Gastroesophageal sphincter (tissue), 4 donors: ENCODE data around the gene TWIST2. TPM values are rescaled to one million over a fixed set of nuclear protein-coding genes. Genes with fewer than 3 reads are reported as not detected.

ENCODE experiments used
- ATAC-seq: fragments of 150-250 bp; one replicate; pipeline ENCODE4 v1.9.1; 2016; ENCODE audit warnings: mild to moderate bottlenecking, moderate library complexity
- H3K27ac ChIP-seq, 4 donors: fragments of 200-600 bp; sonication (generic) in 3 of 4; 1 replicate in 3 of 4; 2 replicates in 1 of 4; pipeline ENCODE4 v1.5.1; 2016 to 2019
- H3K27me3 ChIP-seq: fragments of 200-600 bp; sonication (generic); one replicate; pipeline ENCODE4 v1.5.1; 2019
- H3K36me3 ChIP-seq, 2 donors: fragments of 200-600 bp; sonication (generic); one replicate each; pipeline ENCODE4 v1.5.1; 2019; ENCODE audit warnings: control low read depth in 1 of 2
- H3K4me1 ChIP-seq, 3 donors: fragments of 200-600 bp; sonication (generic); 1 replicate in 2 of 3; 2 replicates in 1 of 3; pipeline ENCODE4 v1.5.1; 2016 to 2019; ENCODE audit warnings: control low read depth in 2 of 3
- H3K4me3 ChIP-seq, 2 donors: fragments of 200-600 bp; sonication (generic); one replicate each; pipeline ENCODE4 v1.5.1; 2019; ENCODE audit warnings: mild to moderate bottlenecking in 1 of 2, moderate library complexity in 1 of 2
- H3K9me3 ChIP-seq, 3 donors: fragments of 200-600 bp; sonication (generic); one replicate each; pipeline ENCODE4 v1.5.1; 2017 to 2019; ENCODE audit warnings: control low read depth in 2 of 3
- EP300 ChIP-seq: sonication (generic); formaldehyde crosslinking; IDR thresholded peaks from one replicate; pipeline ENCODE4 v1.6.1; 2017; ENCODE audit warnings: antibody characterized with exemption, mild to moderate bottlenecking
- POLR2A ChIP-seq, 2 donors: fragments of 450-650 bp; IDR thresholded peaks; one replicate each; pipeline ENCODE4 v1.6.1; 2017; ENCODE audit warnings: antibody characterized with exemption in 2 of 2, mild to moderate bottlenecking in 2 of 2, moderate library complexity in 1 of 2
- POLR2AphosphoS5 ChIP-seq: sonication (generic); formaldehyde crosslinking; IDR thresholded peaks from one replicate; pipeline ENCODE4 v1.6.1; 2017; ENCODE audit warnings: antibody characterized with exemption
- whole genome bisulfite sequencing, 2 donors: methylation state at CpG; one replicate each; pipeline ENCODE4 v1.1.5; 2018; ENCODE audit warnings: low coverage in 1 of 2; 5-methylcytosine and 5-hydroxymethylcytosine counted together
- total RNA-seq, 4 donors: library from RNA; depleted of rRNA; stranded (reverse); fragments of >200 nt; gene quantifications; one replicate each; pipeline ENCODE4 v1.1.0, GENCODE V29; 2016
- TF ChIP-seq, protein P1 (sequence below), 4 experiments: fragments of 200-600 bp in 2 of 4; fragments of 450-650 bp in 2 of 4; sonication (generic) in 1 of 4; IDR thresholded peaks; one replicate each; pipeline ENCODE4 v1.5.1; 2017 to 2019; ENCODE audit warnings: antibody characterized with exemption in 4 of 4, mild to moderate bottlenecking in 2 of 4, moderate library complexity in 2 of 4

TWIST2 gene
- total RNA-seq, 4 donors from 2014 or later, result 17.7 to 69.6 (median 45.2) TPM

DNA sequence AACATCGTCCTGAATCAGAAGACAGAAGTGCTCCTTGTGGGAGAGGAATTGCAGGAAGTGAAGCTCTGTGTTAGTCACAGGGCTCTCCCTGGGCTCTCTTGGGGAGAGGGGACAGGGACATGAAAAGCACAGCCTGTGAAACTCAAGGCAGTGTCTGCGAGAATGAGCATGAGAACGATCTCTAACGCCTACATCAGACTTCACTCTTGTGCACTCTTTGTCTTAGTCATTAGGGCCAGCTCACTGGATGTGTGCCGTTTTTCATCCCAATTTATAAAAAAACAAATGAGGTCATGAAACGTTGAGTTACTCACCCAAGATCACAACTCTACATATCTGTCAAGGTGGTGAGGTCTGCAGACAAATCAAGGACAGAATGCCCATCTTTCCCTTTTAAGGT is 27.0 kb upstream of the TWIST2 start:
- no peak for ATAC-seq
- H3K36me3 ChIP-seq, result no peaks in the 10 kb centered on the region
- H3K27ac ChIP-seq, result no peak overlapping the region
- H3K4me1 ChIP-seq, result no peaks in the 10 kb centered on the region
- TF ChIP-seq EP300 (no peak), POLR2A (IDR thresholded peaks at IDR 0.05) (no peak), POLR2AphosphoS5 (no peak)
- TF ChIP-seq, protein P1, sequence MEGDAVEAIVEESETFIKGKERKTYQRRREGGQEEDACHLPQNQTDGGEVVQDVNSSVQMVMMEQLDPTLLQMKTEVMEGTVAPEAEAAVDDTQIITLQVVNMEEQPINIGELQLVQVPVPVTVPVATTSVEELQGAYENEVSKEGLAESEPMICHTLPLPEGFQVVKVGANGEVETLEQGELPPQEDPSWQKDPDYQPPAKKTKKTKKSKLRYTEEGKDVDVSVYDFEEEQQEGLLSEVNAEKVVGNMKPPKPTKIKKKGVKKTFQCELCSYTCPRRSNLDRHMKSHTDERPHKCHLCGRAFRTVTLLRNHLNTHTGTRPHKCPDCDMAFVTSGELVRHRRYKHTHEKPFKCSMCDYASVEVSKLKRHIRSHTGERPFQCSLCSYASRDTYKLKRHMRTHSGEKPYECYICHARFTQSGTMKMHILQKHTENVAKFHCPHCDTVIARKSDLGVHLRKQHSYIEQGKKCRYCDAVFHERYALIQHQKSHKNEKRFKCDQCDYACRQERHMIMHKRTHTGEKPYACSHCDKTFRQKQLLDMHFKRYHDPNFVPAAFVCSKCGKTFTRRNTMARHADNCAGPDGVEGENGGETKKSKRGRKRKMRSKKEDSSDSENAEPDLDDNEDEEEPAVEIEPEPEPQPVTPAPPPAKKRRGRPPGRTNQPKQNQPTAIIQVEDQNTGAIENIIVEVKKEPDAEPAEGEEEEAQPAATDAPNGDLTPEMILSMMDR (IDR thresholded peaks at IDR 0.05), result no peak
- peaks cover 37% of the 10 kb centered on the region for H3K27me3 ChIP-seq
- H3K4me3 ChIP-seq, result no peak overlapping the region
- peaks cover 0 to 21% (median 2%) of the 10 kb centered on the region in 3 donors for H3K9me3 ChIP-seq
- 36 to 39% methylated on average over 4 to 6 of the region's 6 CpGs for WGBS, 2 donors

DNA sequence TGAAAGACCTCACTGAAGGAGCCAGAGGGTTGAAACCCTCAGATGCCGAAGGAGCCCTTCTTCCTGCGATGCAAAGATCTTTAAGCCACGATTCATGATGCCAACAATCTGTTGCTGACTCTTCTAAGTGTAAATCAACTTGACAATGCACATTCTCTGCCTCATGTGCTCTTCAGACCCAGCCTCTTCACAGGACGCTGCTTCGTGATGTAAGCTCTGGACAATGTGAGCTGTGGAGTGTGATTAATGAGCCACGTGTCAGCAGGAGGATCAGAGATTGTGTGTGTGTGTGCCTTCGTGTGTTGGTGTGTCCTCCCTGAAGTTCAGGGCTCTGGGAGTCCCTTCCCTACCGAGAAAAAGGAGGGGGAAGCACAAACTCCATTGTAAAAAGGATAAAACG is 26.5 kb upstream of the TWIST2 start:
- 14 to 34% methylated on average over 6 to 8 of the region's 9 CpGs for WGBS, 2 donors
- Histone ChIP-seq H3K27me3 (peaks cover 32% of the 10 kb centered on the region), H3K4me3 (no peak overlapping the region), H3K36me3 (no peaks in the 10 kb centered on the region), H3K27ac (no peak overlapping the region), H3K9me3 (peaks cover 0 to 21% (median 2%) of the 10 kb centered on the region in 3 donors), H3K4me1 (no peaks in the 10 kb centered on the region)
- TF ChIP-seq, protein P1 (IDR thresholded peaks at IDR 0.05), result no peak
- no peak for ATAC-seq

DNA sequence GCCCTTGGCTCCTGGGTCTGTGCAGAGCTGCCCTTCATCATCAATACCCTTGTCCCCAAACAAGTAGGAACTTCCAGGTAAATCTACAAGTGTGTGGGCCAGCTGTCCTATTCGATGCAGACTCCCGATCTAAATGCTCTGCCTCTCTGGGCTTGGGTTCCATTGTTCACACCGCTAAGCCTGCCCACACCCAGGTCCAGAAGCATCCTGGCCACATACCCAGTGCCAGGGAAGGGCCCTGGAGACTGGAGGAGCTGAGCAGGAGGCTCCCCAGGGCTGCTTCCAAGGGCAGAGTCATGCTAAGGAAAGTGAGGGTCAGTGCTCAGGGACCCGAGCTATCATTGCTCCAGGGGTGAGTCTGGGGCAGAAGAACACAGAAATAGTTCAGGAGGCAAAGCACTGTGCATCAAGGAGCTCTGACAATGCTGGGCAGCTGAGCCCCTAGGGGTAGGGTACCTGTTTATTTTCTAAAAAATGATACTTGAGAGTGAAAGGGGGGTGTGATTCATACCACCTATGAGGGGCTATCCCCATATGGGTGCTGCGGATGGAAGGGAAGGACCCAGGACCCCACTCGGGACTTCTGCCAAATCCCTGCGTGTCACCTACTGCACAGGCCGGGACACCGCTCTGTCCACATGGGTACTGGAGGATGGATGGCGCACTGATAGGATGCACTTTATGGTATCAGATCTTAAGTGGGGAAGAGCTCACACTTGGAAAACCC is 25.8 kb upstream of the TWIST2 start:
- H3K4me1 ChIP-seq, result no peaks in the 10 kb centered on the region
- 50 to 71% methylated on average over 1 to 2 of the region's 10 CpGs for WGBS, 2 donors
- TF ChIP-seq EP300 (no peak), POLR2A (IDR thresholded peaks at IDR 0.05) (no peak), POLR2AphosphoS5 (no peak)
- TF ChIP-seq, protein P1 (IDR thresholded peaks at IDR 0.05), result no peak
- H3K27me3 ChIP-seq, result peaks cover 25% of the 10 kb centered on the region
- H3K36me3 ChIP-seq, result no peaks in the 10 kb centered on the region
- no peak for ATAC-seq
- H3K9me3 ChIP-seq, result peaks cover 0 to 21% (median 2%) of the 10 kb centered on the region in 3 donors
- no peak overlapping the region for H3K27ac ChIP-seq
- H3K4me3 ChIP-seq, result no peak overlapping the region

DNA sequence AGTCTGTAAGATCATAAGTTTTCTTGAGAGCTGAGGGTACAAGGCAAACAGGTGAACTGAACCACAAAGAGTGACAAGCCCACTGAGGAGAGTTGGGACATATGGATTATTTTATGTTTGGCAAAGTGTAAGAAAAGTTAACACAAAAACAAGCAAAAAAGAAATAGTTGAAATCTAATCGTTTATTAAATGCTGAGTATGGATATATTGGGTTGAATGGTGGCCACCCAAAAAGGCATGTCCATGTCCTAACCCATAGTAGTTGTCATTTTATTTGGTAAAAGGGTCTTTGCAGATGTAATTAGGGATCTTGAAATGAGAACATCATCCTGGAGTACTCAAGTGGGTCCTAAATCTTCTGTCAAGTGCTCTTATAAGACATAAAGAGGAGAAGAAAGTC is 24.9 kb upstream of the TWIST2 start:
- ATAC-seq, result no peak
- no peak overlapping the region for H3K27ac ChIP-seq
- peaks cover 0 to 21% (median 2%) of the 10 kb centered on the region in 3 donors for H3K9me3 ChIP-seq
- H3K36me3 ChIP-seq, result no peaks in the 10 kb centered on the region
- H3K27me3 ChIP-seq, result peaks cover 16% of the 10 kb centered on the region
- no peak overlapping the region for H3K4me3 ChIP-seq
- 73 to 89% methylated on average over 1 of the region's 1 CpG for WGBS, 2 donors
- TF ChIP-seq POLR2A (IDR thresholded peaks at IDR 0.05) (no peak), EP300 (no peak), POLR2AphosphoS5 (no peak)
- TF ChIP-seq, protein P1 (IDR thresholded peaks at IDR 0.05), result no peak
- H3K4me1 ChIP-seq, result no peaks in the 10 kb centered on the region

DNA sequence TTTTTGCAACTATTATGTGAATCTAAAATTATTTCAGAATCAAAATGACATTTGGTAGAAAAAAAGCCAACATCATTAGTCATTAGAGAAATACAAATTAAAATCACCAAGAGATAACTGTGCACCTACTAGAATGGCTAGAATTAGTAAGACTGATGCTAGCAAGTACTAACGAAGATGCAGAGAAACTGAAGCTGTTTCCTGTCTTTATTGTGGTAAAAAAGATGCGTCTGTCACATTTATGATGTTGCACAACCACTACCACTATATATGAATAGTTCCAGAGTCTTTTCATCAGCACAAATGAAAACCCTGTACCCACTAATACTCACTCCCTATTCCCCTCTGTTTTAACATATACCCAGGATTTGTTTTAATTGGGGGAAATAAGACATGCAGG is 16.7 kb upstream of the TWIST2 start:
- no peaks in the 10 kb centered on the region for H3K9me3 ChIP-seq
- H3K4me3 ChIP-seq, result no peak overlapping the region
- H3K4me1 ChIP-seq, result no peaks in the 10 kb centered on the region
- 49 to 54% methylated on average over 2 of the region's 2 CpGs for WGBS, 2 donors
- no peak for ATAC-seq
- TF ChIP-seq EP300 (no peak), POLR2AphosphoS5 (no peak), POLR2A (IDR thresholded peaks at IDR 0.05) (no peak)
- TF ChIP-seq, protein P1 (IDR thresholded peaks at IDR 0.05), result no peak
- H3K27me3 ChIP-seq, result no peaks in the 10 kb centered on the region
- no peak overlapping the region for H3K27ac ChIP-seq
- no peaks in the 10 kb centered on the region for H3K36me3 ChIP-seq
